Measurements from ENCODE around the gene KCTD20. TPM values are rescaled to one million over a fixed set of nuclear protein-coding genes. Genes with fewer than 3 reads are reported as not detected.
A peak's percentile ranks its signal among the peaks of the same experiment; 100 is the strongest.

KCTD20 gene
- total and polyA plus RNA-seq, 2 of the 13 experiments (the other 11 are each of a cell fraction or from before 2014, with no cell fraction given) = 52.7 to 67.1 TPM

- TF ChIP-seq DRAP1 (CRISPR knock-in tag; IDR thresholded peaks at IDR 0.05) (peak; percentile 90), MLXIP (CRISPR knock-in tag; IDR thresholded peaks at IDR 0.05; ENCODE audit: borderline replicate concordance) (no peak), ZNF367 (CRISPR knock-in tag; IDR thresholded peaks at IDR 0.05; ENCODE audit: borderline replicate concordance) (no peak), ZNF441 (CRISPR knock-in tag; IDR thresholded peaks at IDR 0.05; ENCODE audit: borderline replicate concordance) (no peak), MIER3 (CRISPR knock-in tag; IDR thresholded peaks at IDR 0.05; ENCODE audit: borderline replicate concordance) (peak; percentile 89; the same call in 1 of the 2 replicates), SNAI1 (CRISPR knock-in tag; IDR thresholded peaks at IDR 0.05; ENCODE audit: borderline replicate concordance) (no peak), NFE2 (CRISPR knock-in tag; IDR thresholded peaks at IDR 0.05) (peak; percentile 85; the same call in 1 of the 2 replicates), FOXO4 (CRISPR knock-in tag; conservative IDR thresholded peaks at IDR 0.05) (no peak), CEBPG (CRISPR knock-in tag; IDR thresholded peaks at IDR 0.05) (peak; percentile 94), TOE1 (CRISPR knock-in tag; IDR thresholded peaks at IDR 0.05) (no peak), ZNF350 (CRISPR knock-in tag; IDR thresholded peaks at IDR 0.05; ENCODE audit: borderline replicate concordance, low read depth) (no peak), KDM1A (CRISPR knock-in tag; IDR thresholded peaks at IDR 0.05) (no peak), FOSL1 (CRISPR knock-in tag; IDR thresholded peaks at IDR 0.05; ENCODE audit: borderline replicate concordance) (peak; percentile 70; the same call in 1 of the 2 replicates), CBX2 (IDR thresholded peaks at IDR 0.05; ENCODE audit: low read depth, low read length) (no peak), CBX2 (CRISPR knock-in tag; IDR thresholded peaks at IDR 0.05; ENCODE audit: low read depth) (no peak), ZNF30 (CRISPR knock-in tag; IDR thresholded peaks at IDR 0.05) (no peak), MAFG (CRISPR knock-in tag; IDR thresholded peaks at IDR 0.05) (no peak), ZNF577 (CRISPR knock-in tag; IDR thresholded peaks at IDR 0.05; ENCODE audit: borderline replicate concordance, low read depth) (no peak), ZNF253 (CRISPR knock-in tag; IDR thresholded peaks at IDR 0.05; ENCODE audit: borderline replicate concordance) (no peak), ZSCAN20 (CRISPR knock-in tag; IDR thresholded peaks at IDR 0.05; ENCODE audit: borderline replicate concordance) (no peak), ZBTB43 (CRISPR knock-in tag; conservative IDR thresholded peaks at IDR 0.05) (peak; percentile 39; the same call in 1 of the 2 replicates), CBFB (CRISPR knock-in tag; IDR thresholded peaks at IDR 0.05) (no peak), GZF1 (CRISPR knock-in tag; IDR thresholded peaks at IDR 0.05) (no peak)
- TF ChIP-seq, protein P1, sequence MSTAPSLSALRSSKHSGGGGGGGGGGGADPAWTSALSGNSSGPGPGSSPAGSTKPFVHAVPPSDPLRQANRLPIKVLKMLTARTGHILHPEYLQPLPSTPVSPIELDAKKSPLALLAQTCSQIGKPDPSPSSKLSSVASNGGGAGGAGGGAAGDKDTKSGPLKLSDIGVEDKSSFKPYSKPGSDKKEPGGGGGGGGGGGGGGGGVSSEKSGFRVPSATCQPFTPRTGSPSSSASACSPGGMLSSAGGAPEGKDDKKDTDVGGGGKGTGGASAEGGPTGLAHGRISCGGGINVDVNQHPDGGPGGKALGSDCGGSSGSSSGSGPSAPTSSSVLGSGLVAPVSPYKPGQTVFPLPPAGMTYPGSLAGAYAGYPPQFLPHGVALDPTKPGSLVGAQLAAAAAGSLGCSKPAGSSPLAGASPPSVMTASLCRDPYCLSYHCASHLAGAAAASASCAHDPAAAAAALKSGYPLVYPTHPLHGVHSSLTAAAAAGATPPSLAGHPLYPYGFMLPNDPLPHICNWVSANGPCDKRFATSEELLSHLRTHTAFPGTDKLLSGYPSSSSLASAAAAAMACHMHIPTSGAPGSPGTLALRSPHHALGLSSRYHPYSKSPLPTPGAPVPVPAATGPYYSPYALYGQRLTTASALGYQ (CRISPR knock-in tag; IDR thresholded peaks at IDR 0.05) = 0 out of 2 replicates have a peak, but pooled peaks have one; percentile 50
These were observed 1.4 kb upstream of the KCTD20 start (continued) for GRCh38 chr6:36441307-36441894.

All from HepG2 (cell line).